GM19372 (cell line): Measurements from ENCODE around the gene ZNF639.

Experiments
- ATAC-seq: cut with Tn5 transposase; IDR thresholded peaks from one replicate; pipeline ENCODE4 v1.9.1; 2021; ENCODE audit warnings: mild to moderate bottlenecking, low read depth, moderate library complexity; ENCODE audit not compliant: unreplicated experiment

Gene ZNF639

GRCh38 chr3:179308001-179308400 lies 14.8 kb upstream of the ZNF639 start:
- ATAC-seq: no peak

DNA sequence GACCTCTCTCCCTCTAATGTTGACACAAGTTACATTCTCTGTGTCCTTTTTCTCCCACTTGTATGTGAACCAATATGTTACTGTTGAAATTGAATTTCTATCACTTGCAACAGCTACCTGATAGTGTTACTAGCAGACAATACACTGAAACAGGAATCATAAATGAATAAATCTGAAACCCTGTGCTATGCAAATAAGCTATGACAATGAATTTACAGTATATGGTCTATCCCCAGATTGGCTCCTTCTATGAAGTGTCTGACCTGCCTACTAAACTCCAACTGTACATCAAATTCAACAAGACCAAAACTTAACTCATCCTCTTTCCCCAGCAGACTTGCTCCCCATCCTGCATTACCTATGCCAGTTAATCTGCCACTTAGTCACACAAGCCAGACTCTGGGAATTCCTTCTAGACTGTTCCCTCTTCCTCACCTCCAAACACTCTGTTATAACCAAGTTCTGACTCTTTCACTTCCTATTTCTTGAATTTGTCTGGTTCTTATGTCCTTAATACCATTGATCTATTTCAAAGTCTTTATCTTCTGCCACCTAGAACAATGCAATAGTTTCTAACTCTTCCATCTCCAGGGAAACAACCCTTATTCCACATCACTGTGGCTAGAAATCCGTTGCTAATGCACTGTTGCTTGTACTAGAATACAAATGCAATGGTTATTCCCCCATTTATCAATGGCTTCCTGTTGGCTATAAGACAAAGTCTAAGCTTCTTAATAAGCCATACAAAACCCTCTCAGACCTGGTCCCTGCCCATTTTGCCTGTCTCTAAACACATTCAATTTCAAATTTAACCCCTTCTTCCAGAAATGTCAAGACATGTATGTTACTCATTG lies 13.4 kb upstream of the ZNF639 start:
- peak; percentile 85 for ATAC-seq

DNA sequence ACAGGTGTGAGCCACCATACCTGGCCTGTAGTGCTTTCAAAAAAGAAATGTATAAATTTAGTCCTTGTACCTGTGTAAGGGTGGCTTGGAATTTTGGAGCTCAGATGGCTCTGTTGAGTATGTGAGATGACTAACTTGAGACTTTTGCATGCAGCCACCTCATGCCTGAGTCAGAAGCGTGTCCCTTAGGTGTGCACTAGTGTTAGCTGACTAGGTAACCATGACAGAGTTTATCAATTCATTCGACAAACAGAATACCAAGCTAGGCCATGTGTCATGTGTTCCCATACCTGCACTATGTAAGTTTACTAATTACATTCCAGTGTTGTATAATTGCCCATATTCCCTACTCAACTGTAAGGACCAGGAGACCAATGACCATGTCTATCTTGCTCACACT lies 4.0 kb upstream of the ZNF639 start:
- no peak for ATAC-seq

DNA sequence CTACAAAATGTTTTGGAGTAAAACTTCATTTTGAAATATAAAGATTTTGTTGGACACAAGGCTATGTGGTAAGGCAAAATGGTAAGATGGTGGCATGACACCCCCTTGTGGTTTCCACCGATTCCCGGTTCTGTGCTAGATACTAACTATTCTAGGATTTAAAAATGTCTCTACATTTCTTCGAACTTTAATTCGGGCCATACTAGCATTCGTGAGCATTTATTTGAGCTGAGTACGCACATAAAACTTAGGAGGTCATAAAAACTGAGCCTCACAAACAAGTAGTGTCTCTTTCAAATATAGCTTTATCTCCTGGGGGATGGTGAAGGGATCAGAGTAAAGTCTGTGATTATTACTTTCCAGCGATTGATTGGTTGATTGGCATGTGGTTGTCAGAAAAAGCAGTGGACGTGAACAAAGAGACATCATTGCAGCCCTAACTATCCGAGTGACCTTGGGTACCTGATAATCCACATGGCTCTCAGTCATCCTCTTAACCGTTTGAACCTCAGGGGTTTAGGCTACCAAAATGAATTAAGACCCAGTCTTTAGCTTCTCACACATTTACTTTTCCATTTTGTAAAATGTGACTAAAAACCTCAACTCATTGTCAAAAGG lies 1.1 kb upstream of the ZNF639 start:
- no peak for ATAC-seq

DNA sequence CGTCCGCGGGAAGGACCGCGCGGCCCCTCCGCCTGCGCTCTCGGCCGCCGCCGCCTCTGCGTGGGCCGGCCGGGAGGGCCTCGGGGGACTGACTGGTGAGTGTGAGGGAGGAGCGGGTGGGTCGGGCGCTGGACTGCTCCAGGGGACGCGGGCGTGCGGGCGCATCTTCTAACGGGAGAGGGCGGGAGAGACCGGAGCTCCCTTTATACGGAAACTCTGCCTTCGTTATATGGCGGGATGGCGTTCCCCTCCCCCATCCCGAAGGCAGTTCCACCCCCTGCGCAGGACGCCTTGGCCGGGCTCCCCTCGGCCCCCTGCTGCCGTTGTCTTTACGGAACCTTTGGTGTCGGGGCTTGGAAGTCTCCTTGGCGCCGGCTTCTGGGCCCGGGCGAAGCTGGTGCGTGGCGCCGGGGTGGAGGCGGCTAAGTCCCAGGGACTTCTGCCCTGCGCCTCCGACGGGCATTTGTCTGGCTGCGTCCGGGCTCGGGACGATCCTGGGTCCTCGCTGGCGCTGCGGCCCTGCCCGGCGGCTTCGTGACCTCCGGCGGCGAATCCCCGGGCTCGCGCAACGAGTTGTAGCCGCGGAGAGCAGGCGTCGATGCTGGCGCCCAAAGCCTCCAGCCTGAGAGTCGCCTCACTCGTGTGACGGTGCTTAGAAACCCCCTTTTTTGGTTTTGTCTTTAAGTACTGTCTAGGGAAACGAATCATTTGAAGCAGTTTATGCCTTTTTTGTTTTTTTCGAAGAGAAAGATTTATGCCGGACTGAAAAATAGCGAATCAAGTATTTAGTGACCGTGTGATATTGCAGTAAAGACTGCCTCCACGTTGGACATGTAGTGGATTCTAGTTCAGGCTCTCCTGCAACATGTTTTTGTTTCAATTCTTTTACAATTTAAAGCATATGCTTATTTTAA lies 623 bp downstream of the ZNF639 start:
- peak; percentile 37 for ATAC-seq

- no peak for ATAC-seq
These were observed 1.5 kb downstream of the ZNF639 start for GRCh38 chr3:179324270-179324754.

GRCh38 chr3:179330438-179330837 lies 7.6 kb downstream of the ZNF639 start:
- ATAC-seq: no peak

- no peak for ATAC-seq
These were observed 9.4 kb downstream of the ZNF639 start for GRCh38 chr3:179332240-179332639.

GRCh38 chr3:179333084-179333483 lies 10.3 kb downstream of the ZNF639 start:
- ATAC-seq: no peak

- ATAC-seq: no peak
These were observed 13.6 kb downstream of the ZNF639 start for GRCh38 chr3:179336345-179336929.

DNA sequence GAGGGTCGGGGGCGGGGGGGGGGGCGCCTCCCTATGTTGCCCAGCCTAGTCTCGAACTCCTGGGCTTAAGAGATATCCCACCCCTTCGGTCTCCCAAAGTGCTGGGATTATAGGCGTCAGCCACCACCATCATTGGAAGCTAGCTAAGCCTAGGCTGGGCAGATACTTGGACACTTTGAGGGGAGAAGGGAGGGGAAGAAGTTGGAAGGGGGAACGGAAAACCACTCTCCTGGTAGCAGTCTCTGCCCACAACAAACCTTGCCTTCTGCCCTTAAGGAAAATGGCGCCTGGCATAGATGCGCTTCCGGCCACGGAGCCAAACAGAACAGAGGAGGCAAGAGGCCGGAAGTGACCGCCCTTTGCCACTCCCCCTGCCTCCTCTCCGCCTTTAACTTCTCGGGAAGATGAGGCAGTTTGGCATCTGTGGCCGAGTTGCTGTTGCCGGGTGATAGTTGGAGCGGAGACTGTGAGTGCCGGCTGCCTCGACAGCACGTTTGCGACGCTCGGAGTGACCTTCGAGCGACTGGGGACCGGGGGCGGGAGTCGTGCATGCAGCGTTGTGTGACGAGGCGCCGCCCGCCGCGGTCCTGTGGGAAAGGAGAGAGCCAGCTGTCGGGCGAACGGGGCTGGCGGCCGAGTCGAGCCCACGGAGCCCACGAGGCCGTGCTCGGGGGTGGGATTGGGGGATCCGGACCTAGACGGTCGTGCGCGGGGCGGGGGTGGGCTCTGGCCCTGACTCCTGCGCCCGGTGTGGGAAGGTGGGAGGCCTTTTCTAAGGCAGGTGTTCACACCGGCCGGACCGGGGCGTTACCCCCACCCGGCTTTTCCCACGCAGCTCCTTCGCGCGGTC lies 24.7 kb downstream of the ZNF639 start, which contains the start of gene MFN1:
MFN1 (plus strand) TSS at position 365 of the 850 bp plus-strand sequence. CDS start 1,143 bp downstream, outside the sequence.
- peak; percentile 87 for ATAC-seq

DNA sequence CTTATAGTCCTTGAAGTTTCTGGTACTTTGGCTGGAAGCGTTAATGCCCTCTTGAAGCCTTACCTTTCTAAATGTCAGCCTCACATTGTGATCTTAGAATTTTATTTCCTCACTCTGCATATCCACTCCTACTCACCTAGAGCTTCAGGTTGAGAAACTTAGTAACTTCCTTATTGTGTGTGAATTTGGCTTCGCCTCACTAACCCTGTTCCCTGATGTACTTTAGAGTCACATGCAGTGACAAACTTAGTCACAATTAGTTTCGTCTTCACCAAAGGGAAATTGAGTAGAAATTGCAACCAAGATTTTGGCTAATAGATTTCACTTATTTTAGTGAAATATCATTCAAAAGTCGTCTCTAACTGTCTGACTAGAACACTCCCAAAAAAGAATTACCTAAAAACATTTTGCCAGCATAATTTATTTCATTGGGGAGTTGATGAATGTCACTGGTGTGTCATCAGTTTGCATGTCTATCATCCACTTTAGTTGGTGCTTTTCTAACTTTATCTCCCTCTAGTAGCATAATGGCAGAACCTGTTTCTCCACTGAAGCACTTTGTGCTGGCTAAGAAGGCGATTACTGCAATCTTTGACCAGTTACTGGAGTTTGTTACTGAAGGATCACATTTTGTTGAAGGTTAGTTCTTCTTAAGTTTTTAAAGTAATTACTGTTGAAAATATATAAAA lies 25.6 kb downstream of the ZNF639 start:
- ATAC-seq: peak; percentile 57

GRCh38 chr3:179355996-179356395 lies 33.2 kb downstream of the ZNF639 start:
- no peak for ATAC-seq

DNA sequence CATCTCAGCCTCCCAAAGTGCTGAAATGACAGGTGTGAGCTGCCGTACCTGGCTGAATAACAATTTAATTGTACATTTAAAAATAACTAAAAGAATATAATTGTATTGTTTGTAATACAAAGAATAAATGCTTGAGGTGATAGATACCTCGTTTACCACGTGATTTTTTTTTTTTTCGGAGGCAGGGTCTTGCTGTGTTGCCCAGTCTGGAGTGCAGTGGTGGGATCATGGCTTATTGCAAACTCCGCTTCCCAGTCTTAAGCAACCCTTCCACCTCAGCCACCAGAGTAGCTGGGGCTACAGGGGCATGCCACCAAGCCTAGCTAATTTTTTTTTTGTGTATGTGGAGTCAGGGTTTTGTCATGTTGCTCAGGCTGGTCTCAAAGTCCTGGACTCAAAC lies 40.5 kb downstream of the ZNF639 start:
- ATAC-seq: no peak

DNA sequence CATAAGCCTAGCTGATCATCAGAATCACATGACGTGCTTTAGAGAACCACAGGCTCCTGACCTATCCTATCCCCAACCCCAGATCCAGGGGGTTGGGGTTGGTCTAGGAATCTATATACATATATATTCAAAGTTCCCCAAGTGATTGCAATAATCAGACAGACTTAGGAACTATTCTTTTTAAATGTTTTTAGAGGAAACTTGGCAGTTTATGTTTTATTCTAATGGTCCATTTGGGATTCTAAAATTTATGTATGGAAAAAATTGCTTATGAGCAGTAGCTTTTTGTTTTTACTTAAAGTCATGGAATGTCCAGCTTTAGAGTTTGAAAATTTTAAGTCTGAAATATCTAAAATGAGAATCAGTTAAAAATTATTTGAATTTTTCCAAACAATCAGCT lies 46.8 kb downstream of the ZNF639 start:
- ATAC-seq: no peak

GRCh38 chr3:179373938-179374337 lies 51.1 kb downstream of the ZNF639 start:
- ATAC-seq: no peak

DNA sequence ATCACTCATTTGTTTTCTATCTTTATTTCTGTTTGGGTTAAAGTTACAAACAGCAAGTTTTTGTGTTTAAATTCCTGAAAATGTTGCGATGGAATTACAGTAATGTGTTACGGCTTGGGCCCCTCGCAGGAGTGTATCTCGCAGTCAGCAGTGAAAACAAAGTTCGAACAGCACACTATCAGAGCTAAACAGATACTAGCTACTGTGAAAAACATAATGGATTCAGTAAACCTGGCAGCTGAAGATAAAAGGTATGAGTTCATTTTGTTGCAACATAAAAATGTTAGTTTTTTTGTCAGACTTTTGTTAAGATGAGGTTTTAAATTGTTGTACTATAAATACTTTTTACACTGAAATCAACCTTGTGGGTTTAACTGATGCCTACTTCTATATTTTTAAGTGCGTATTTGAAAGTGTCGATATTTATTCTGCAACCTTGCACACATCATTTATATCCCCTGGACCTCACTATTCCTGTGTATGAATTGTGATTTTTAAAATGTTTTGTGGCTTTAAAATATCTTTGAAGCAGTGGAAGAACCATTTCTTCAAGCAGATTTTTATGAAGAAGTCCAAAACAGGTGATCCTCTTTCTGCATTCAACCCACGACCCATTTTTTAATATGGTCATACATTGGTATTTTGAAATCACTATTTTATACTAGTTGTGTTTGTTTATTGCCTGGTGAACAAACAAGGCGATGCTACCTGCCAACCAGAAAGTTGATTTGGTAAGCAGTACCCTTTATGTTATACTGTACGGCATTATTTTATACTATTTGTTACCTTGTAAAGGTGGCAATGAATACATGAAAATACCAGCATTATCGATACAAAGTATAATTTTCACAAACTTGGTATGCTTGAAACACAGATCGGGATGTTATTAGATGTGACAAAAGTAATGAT lies 52.5 kb downstream of the ZNF639 start:
- ATAC-seq: no peak

DNA sequence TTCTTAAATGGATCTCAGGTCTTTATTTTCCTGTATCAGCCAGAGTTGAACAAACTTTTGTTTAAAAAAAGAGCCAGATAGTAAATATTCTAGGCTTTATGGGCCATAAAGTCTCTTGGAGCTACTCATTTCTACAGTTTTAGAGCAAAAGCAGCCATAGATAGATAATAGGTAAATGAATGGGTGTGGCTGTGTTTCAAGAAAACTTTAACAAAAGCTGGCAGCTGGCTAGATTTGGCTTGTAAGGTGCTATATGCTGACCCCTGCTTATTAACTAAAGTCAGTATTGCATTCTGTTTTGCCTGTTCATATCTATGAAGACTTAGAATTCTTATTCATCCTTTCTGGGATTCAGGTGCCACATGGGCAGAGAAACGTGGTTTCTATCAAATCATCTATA lies 53.6 kb downstream of the ZNF639 start:
- ATAC-seq: no peak
